Measurements from ENCODE around the gene HOXB4.

HOXB4 gene

DNA sequence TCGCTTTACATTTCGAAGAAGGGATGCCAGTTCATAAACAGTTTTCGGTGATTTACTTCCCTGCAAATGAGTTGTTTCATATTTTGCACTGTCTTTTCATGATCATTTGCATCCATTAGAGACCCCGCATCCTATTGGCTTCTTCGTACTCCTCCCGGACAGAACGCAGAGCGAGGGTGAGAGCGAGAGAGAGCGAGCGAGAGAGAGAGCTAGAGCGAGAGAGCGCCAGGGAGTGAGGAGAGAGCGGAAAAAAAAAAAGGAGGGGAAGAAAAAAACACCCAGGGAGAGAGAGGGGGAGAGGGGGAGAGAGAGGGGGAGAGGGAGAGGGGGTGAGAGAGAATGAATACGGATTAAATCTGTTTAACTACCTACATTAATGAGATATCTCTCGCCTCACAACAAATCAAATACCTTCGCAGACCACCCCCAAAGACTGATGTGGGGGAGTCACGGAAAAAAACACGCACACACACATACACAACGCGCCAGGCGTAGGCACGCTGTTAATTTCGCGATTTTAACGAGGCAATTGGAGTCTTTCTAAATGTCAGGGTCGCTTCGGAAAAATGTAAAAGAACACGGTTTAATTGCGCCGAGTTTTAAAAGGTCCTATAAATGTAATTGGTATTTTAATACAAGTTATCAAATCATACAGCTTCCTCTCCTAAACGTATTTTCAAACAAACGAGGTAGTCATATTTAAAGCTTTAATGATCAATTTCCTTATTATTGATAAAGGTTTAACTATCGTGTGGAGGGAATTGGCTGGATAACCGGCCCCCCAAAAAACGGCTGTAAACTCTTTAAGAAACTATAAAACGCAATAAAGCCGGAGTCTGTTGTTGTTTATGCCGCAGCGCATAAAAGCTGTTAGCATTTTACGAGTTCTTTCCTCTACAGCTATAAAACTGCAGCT lies 37.2 kb upstream of the HOXB4 start, which contains the start of gene HOXB8:
Gene HOXB8 (minus strand): TSS at position 246 of the 916 bp plus-strand sequence. CDS start 588 bp downstream, outside the sequence.
- DNase-seq: no peak

DNA sequence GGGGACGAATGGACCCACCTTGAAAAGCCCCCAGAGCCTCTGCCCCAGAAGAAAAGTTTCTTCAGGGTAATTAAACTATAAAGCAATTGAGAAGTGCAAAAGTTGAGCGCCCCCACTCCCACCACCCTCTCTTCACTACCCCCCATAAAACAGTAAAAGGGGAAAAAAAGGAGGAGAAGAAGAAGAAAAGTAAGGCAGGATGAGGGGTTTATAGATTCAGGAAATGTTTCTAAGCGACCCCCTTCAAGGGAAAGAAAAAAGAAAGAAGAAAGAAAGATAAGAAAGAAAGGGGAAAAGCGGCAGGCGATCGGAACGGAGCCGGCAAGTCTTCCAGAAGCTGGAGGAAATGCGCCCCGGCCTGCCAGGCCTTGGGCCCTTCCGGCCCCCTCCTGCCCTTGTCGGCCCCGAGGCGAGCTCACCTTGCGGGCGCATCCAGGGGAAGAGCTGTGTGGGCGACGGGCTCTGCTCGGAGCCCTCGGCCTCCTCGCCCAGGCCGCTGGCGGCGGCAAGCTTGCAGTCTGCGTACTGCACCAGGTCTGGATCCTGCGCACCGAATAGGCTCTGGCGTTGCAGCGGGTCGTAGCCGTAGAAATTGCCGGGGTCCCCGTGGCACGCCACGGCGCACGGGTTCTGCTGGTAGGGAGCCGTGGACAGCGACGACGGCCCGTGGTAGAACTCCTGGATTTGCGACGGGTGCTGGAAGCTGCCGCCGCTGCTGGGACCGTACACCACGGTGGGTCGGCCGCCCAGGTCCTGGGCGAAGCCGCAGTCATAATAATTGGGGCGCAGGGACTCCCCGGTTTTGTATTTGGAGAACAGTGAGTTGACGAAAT lies 35.9 kb upstream of the HOXB4 start:
- DNase-seq: no peak

DNA sequence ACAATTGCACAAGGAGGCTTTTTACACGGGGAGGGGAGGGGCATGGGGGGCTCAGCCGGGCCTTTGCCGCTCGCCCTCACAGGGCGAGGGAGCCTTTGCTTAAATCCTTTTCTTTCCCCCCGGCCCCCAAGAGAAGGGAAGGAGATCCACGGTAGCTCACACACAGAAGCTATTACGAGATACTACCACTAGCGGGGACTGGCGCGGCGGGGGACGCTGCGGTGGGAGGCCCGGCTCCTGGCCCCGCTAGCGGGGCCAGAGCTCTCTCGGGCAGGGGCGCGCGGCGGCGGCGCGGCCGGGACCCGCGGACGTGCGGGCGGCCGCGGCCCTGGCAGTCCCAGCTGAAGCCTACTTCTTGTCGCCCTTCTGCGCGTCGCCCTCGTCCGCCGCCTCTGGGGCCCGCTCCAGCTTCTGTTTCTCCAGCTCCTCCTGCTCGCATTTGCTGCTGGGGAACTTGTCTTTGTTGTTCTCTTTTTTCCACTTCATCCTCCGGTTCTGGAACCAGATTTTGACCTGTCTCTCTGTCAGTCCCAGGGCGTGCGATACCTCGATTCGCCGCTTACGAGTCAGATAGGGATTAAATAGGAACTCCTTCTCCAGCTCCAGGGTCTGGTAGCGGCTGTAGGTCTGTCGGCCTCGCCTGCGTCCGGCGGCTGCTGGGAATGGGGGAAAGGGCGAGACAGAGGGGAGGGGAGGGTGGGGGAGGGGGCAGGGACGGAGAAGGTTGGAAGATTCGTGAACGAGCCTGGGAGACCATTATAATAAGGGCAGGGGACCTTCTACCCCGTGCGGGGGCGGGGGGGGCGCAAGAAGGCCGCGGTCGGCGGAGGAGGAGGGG lies 34.9 kb upstream of the HOXB4 start:
- DNase-seq: peak; percentile 57

DNA sequence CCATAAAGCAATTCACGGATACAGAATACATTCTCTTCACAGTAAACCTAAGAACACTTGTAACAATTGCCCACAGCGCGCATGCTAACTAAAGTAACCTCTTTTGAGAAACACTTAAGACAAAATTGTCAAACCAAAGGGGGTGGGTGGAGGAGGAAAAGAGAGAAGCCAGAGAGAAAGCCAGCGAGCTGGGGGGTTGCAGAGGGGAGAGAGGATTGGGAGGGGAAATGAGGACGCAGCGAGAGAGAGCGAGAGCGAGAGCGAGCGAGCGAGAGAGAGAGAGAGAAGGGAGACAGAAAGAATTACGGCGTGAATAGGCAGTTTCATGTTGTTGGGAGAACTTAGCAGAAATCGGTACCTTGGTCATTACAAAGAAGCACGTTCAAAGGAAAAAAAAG lies 34.3 kb upstream of the HOXB4 start:
- no peak for DNase-seq

DNA sequence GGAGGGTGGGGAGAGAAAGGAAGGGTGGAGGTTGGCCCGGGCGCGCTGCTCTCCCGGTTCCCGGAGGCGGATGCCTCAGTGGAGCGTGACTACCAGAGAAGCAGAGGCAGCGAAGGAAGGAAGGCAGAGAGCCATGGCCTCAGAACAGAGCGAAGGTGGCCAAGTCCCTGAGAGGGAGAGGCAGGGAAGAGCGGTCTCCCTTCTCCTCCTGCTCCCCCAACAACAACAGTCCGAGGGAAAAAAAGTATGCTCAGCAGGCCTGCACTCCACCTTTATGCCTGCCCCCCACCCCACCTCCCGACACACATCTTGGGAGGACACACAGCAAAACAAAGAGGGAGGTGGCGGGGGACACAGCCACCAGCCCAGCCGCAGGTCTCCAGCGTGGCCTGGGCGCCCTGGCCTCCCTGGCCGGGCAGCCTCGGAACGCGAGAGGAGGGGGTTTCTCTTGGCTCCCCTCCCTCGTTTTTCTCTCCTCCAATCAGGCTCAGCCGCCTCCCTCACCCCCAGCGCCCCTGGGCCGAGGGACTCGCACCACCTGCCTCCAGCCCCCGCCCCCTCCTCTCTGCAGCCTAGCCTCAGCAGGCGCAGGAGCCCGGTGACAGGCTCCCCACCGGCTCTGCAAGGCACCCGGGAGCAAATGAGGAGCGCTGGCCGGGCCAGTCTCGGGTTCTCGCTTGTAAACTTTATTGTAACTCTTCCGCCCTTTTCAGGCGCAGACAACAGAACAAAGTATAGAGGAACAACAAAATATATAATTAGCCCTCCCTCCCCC lies 33.7 kb upstream of the HOXB4 start:
- no peak for DNase-seq

DNA sequence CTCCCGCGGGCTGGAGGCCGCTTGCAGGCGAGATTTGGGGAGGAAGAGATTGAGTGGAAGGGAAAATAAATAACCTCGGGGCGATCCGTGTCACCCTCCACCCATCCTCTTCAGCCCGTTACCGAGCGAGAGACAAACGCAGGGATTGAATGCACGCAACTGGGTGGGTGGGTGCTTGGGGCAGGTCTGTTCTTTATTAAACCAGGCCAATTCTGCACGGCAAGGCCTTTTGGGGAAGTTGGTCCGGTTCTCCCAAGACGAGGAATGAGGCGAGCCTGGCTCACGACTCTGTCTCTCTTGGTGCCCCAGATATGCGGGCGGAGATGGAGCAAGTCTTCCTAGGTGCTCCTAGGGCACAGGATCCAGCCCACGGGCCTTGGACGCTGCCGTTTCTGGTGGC lies 33.1 kb upstream of the HOXB4 start:
- DNase-seq: no peak

DNA sequence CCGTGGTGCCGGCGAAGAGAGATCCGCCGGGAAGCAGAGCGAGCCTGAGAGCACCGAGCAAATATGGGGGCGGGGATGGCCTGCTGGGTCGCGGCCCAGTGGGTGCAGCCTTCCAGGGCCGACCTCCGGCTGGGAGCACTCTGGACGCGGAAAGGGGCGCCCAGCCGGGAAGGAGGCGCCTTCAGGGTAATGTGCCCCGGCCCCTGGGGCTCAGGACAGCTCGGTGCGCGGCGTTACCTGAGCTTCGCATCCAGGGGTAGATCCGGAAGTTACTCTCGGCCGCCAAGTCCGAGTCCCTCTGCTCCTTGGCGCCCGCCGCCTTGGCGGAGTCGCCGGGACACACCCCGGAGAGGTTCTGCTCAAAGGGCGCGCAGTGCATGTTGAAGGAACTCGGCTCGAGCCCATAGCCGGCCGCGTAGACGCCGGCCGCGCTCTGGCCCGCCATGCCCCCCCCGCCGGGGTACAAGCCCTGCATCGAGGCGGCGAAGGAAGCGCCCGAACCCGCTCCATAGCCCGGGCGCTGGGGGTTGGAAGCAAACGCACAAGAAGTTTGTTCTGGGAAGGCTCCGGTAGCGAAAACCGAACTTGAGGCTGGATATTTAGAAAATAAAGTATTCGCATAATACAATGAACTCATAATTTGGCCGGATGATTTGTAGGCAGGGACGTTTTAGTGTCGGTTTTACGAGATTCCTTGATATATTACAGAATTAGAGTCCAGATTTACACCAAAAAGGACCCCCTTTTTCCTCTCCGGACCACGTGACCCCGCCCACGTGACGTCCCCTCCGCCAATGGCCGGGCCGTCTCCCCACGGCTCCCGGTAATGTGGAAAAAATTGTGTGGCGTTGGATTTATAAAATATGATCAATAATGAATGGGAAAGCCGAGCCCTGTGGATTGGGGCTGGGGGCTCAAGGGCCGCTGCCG lies 32.4 kb upstream of the HOXB4 start, which contains the start of gene HOXB7:
Gene HOXB7 (minus strand): TSS at position 736 of the 930 bp plus-strand sequence. CDS start 99 bp downstream, at position 637.
- peak; percentile 64 for DNase-seq

DNA sequence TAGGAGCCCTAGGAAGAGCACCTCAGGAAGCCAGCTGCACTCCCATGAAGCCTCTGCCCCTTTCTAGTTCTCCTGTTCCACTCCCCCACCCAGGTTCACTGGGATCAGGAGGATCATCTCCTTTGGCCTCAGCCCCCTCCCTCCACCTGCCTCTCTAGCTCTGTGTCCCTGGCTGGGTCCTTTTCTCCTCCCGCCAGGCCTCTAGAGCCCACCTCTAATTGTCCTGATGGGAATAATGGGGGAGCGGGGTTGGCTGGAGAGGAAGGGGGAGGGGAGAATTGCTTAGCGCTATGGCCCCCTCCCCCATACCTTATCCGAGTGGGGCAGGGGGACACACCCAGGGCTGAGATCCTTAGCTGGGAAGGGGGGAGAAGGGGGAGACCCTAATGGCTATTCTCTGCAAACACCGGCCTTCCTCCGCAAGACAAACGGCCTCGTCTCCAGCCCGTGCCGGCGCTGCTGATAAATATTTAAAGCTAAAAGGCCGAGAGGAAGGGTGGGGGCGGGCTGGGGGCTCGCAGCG lies 31.7 kb upstream of the HOXB4 start:
- DNase-seq: no peak

DNA sequence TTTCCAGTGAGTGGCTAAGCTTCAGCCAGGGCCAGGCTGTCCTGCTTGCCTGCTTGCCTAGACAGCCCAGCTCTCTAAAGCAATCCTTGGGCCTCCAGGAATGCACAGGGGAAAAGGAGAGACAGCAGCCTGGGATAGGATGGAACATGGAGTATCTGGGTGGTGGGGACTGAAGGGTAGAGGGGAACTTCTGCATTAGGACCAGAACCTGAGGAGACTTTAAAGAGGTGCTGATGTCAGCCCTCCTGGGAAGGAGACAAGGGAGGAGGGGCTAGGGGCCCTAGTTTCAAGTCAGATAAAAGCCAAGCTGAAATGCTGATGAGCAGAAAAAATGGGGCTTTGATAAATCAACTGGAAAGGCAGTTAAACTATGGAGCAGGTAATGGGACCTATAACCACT lies 30.9 kb upstream of the HOXB4 start:
- no peak for DNase-seq

DNA sequence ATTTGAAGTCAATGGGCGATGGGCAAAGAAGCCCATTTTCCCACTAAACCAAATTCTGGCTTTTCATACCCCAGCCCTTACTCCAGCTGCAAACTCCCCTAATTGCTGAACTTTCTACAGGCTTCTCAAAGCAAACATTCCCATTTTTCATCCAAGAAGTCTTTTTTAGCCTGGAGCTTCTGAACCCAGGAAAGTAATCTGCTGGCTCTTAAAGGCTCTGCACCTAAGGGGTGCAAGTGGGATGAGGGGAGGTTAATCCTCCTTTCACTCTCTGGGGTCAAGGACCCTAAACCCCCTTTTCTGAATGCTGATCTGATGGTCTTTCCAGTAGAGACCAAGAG lies 30.3 kb upstream of the HOXB4 start:
- no peak for DNase-seq

DNA sequence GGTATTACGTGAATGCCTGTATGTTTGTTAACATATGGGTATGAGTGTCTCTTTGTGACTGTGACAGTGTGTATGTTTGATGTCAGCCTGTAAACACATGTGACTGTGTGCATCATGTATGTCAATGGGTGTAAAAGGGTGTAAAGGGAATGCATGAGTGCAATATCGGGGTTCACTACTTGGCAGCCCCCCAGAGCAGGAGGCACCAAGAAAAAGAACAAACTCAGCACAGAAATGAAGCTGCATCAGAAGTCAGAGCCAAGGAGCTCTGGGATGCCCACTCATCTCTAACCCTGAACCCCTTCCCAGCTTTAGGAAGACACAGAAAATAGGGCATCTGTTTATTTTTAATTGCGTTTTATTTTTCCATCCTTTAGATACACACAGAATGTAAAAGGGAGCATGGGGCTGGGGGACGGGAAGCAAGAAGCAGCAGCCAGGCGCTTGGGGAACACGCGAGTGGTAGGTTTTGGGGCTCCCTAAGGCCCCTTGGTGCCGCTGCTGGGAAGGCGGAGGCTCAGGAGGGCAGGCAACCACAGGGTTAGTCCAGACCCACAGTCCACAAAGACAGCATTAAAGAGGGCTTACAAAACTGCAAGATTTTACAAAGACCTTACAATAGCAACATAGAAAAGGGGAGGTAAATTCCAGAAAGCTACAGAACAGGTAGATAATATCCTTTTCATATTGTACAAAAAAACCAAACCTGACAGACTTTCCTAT lies 28.9 kb upstream of the HOXB4 start:
- DNase-seq: no peak

DNA sequence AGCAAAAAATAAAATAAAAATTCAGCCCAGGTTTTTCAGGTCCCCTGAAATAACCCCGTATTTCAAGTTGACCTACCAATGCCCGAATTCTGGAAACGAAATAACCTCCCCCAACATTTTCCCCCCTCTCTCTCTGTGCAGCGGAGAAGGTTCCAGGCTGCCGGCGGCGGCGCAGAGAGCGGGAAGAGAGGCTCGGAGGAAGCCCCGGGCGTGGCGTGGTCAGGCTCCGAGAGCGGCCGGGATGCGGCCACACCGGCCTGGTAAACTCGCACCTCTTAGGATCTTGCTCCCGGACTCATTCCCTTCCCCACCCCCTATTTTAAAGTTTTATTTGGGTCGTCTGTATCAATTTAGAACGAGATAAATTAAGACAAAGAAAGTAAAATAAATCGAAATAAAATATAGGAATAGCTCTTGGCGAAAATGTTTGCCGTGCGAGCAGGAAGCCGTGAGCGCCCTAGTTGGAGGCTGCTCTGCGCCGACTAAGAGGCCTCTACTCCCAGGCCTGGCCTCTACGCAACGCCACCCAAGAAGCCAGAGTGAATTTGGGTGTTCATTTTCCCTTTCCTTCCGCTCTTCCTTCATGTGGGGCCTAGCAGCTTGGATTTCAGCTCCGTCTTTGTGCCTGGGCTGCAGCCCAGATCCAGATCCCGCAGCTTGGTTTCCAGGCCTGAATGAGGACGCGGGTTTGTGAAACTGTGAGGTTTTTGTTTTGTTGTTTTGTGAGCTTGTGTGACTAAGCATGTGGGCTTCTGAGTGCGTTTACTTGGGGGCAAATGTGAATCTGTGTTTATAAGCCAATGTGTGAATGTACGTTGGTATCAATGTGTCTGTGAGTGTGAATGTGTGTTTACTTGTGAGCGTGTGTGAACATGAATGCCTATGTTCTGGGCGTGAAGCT lies 28.1 kb upstream of the HOXB4 start:
- no peak for DNase-seq

DNA sequence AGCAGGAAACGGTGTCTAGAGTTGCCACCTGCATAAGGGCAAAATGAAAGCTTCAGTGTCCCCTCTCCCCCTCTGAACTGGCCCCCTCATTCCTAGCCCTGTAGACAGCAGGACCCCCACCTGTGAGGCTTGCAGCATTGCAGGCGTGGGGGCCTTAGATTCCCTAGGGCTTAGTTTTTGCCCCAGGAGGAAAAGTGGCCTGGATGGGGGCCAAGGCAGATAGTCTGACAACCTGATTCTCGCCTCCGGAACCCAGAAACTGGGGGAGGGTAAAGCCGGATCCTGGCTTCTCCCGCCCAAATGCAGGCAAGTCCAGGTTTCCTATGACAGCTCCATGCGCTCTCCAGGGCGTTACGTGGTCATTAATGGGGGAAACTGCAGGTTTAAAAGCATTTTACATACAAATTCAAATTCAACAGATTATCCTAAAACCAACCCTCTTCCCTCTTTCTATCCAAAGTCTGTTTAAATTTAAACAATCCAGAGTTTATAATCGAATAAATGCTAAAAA lies 27.3 kb upstream of the HOXB4 start:
- no peak for DNase-seq

DNA sequence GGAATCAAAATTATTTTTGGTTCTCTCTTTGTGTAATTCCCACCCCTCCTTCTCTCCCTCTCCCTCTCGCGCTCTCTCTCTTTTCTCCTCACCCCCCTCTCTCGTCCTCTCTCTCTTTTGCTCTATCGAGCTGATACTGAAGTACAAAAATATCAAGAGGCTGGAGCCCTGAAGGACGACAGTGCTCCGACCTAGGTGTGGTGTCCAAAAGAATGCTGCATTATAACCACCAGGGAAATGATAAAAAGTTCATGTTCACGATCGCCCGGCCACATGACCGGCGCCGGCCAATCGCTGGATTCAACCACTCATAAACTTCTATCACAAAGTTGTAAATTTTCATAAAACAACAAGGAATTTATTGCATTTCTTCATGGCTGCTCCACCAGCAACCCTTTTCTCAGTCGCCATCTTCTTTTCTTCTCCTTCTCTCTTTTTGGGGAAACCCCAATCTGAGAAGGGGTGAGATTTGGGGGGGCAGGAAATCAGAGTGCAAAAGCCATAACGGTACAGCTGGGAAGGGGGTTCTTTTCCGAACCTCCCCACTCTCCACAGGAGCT lies 26.7 kb upstream of the HOXB4 start, which contains the start of gene HOXB6:
Gene HOXB6 (minus strand): TSS at position 217 of the 560 bp plus-strand sequence. CDS start 6,836 bp downstream, outside the sequence.
- DNase-seq: no peak

DNA sequence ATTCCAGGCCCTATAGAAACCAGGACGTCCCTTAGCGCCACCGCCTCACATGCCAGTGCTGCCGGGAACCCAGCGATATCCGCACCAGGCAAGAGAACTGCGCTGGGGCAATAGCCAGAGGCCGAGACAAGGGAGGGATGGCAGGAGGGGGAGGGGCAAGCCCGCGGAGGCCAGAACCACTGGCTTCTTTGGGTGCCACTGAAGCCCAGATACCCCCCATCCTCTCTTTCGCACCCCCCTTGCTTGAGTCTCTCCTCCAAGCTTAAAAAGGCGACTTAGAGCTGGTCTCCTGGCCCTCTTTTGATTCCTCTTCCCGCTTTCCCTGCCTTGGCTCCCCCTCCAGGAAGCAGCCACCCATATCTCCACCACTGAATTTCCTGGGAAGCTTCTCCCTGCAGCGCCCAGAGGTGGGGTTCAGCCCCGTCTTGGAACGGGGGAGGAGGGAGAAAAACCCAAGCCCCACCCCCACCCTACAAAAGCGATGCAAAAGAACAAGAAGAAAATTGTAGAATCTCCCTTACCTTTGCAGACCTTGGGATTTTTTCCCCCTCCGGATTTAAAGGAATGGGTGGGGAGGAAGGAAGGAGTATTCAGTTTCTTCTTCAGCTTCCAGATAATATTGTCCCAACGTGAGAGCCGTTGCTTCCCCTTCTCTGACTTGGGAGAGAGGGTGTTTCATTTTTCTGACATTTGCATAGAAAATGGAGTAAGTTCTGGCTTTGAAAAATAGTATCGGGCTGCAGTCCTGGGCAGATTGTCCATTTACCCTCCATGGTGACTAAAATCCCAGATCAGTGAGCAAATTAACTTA lies 26.0 kb upstream of the HOXB4 start:
- DNase-seq: no peak

DNA sequence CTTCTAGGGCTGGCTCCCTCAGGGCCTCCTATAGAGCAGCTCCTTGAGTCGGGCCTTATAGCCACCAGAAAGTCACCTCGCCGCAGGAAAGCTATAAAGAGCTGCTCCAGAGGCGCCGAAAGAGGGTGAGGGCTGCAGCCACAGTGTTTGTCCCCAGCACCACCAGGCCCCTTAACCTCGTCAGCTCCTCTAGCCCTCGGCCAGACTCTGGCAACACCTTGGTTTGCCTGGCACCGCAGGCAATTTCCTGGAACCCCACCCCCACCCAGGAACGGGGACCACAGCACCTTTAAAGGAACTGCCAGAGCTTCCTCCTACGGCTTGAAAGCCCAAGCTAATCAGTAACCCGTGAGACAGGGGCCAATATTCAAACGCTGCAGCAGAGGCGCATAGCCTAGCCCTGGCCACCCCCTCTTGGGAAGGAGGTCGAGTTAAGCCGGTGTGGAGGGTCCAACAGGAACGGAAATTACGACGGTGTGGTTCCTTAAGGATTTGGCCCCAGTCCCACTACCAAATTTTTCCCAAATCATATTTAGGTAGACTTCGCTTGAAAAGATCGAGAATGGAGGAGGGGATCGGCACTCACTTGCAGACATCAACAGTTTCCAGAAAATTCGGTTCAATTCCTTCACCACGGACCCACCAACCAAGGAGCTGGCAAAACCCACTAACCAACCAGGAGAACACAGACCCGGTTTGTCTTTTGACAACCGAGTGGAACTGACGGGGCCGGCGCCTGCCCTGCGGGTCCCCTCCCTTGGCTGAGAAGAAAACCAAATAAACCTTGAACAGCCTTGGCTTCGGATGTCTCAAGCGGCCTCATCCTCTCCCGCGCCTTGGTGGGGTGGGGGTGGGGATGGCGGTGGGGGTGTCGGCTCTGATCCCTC lies 23.6 kb upstream of the HOXB4 start:
- DNase-seq: no peak

All from CD4-positive, alpha-beta T cell treated with Interleukin-17A for 1 hour (primary cell).